Mucosa of stomach (tissue), 1 donor: Measurements from ENCODE around the gene GALR3.

Experiments
- H3K27me3 ChIP-seq: one replicate; pipeline ENCODE4 v1.7.0; 2013; ENCODE audit warnings: mild to moderate bottlenecking, low read length; ENCODE audit not compliant: control insufficient read depth, insufficient read depth
- H3K36me3 ChIP-seq: one replicate; pipeline ENCODE4 v1.7.0; 2013; ENCODE audit warnings: low read length; ENCODE audit not compliant: control insufficient read depth, insufficient read depth
- H3K4me1 ChIP-seq: one replicate; pipeline ENCODE4 v1.7.0; 2013; ENCODE audit warnings: mild to moderate bottlenecking, low read length; ENCODE audit not compliant: control insufficient read depth, insufficient read depth
- H3K4me3 ChIP-seq: one replicate; pipeline ENCODE4 v1.7.0; 2013; ENCODE audit warnings: low read length
- H3K9ac ChIP-seq: one replicate; pipeline ENCODE4 v1.7.0; 2013; ENCODE audit warnings: mild to moderate bottlenecking, low read length, moderate library complexity
- H3K9me3 ChIP-seq: one replicate; pipeline ENCODE4 v1.7.0; 2013; ENCODE audit warnings: mild to moderate bottlenecking, low read length, moderate library complexity; ENCODE audit not compliant: control insufficient read depth
- donor health status: Pancreatic carcinoma.

GALR3 gene

GRCh38 chr22:37842015-37842793 lies 19.0 kb downstream of the GALR3 start:
- Histone ChIP-seq H3K4me3 (no peak overlapping the region), H3K27me3 (no peaks in the 10 kb centered on the region), H3K9ac (no peak overlapping the region), H3K36me3 (no peaks in the 10 kb centered on the region), H3K4me1 (peaks cover 4% of the 10 kb centered on the region), H3K9me3 (no peaks in the 10 kb centered on the region)

DNA sequence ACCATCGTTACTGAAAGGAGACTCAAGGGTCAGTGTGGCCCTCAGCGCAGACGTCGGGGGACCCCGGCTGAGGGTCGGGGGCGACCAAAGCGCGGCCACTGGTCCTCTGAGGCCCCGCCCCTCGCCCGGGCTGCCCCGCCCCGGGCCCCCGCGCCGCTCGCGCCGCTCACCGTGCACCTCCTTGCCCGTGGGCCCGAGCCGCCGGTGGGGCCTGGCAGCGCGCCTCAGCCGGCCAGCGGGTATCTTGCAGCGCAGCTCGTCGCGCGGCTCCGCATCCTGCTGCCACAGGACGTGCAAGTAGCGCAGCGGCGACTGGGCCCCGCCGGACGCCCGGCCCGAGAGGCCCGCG lies 20.5 kb downstream of the GALR3 start:
- H3K4me3 ChIP-seq, result peak overlapping the region; percentile 36
- H3K9ac ChIP-seq, result peak overlapping the region; percentile 61
- no peaks in the 10 kb centered on the region for H3K9me3 ChIP-seq

DNA sequence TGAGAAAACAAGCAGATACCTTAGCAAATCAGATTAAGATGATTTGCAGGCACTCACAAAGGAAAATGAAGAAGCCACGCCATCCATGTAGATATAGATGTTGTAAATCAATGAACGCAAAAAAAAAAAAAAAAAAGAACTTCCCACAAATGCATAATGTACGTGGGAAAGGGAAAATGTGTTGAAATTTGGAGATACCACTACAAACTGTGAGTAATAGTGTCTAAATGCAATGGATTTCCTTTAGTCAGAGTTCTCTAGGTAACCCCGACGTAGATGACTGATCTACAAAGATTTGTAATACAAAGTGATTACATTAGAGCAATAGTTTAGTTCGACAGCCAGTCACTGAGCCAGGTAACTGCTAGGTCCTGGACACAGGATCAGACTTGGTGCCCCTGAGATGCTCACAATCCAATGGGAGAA lies 21.7 kb downstream of the GALR3 start:
- Histone ChIP-seq H3K9me3 (no peaks in the 10 kb centered on the region), H3K36me3 (no peaks in the 10 kb centered on the region), H3K9ac (peak overlapping the region; percentile 31), H3K27me3 (no peaks in the 10 kb centered on the region), H3K4me3 (no peak overlapping the region), H3K4me1 (peaks cover 13% of the 10 kb centered on the region)

More for the DNA sequence above, 20.5 kb downstream of the GALR3 start:
- Histone ChIP-seq H3K4me1 (peaks cover 10% of the 10 kb centered on the region), H3K27me3 (no peaks in the 10 kb centered on the region), H3K36me3 (no peaks in the 10 kb centered on the region)

DNA sequence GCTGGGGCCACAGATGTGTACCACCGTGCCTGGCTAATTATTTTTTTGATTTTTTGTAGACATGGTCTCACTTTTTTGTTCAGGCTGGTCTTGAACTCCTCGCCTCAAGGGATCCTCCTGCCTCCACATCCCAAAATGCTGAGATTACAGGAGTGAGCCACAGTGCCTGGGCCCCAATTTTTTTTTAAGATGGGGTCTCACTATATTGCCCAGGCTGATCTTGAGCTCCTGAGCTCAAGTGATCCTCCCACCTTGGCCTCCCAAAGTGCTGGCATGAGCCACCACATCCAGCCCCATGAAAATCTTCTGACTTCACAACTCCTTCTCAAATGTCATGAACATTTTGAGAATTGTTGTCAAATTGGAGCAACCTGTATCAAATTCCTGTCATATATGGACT lies 23.3 kb downstream of the GALR3 start:
- H3K36me3 ChIP-seq, result no peaks in the 10 kb centered on the region
- no peak overlapping the region for H3K4me3 ChIP-seq
- H3K4me1 ChIP-seq, result peaks cover 22% of the 10 kb centered on the region
- no peak overlapping the region for H3K9ac ChIP-seq
- H3K27me3 ChIP-seq, result no peaks in the 10 kb centered on the region
- H3K9me3 ChIP-seq, result no peaks in the 10 kb centered on the region

DNA sequence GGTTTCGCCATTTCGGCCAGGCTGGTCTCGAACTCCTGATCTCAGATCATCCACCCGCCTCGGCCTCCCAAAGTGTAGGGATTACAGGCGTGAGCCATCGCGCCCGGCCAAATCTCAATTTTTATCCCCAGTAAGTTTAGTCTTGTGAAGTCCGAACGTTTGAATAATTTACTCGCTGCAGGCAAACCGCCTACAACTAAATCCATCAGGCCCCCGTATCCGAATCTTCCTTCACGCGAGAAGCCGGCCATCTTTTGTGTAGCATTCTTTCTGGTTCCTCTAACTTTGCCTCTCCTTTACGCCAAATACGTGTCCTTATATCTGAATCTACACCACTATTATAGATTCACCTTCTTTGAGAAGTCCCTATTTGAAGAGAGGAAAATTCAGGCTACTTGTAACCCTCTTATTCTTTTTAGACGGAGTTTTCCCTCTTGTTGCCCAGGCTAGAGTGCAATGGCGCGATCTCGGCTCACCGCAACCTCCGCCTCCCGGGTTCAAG lies 25.5 kb downstream of the GALR3 start:
- Histone ChIP-seq H3K27me3 (no peaks in the 10 kb centered on the region), H3K4me1 (peaks cover 18% of the 10 kb centered on the region), H3K9me3 (no peaks in the 10 kb centered on the region), H3K36me3 (peaks cover 9% of the 10 kb centered on the region), H3K9ac (peak overlapping the region; percentile 86), H3K4me3 (peak overlapping the region; percentile 76)

- peaks cover 18% of the 10 kb centered on the region for H3K4me1 ChIP-seq
- H3K9ac ChIP-seq, result peak within 1 kb of the TSS; percentile 86
- H3K4me3 ChIP-seq, result peak within 1 kb of the TSS; percentile 76
- peaks cover 9% of the 10 kb centered on the region for H3K36me3 ChIP-seq
- no peaks in the 10 kb centered on the region for H3K9me3 ChIP-seq
- H3K27me3 ChIP-seq, result no peaks in the 10 kb centered on the region
These were observed 26.0 kb downstream of the GALR3 start, which contains the start of gene EIF3L for GRCh38 chr22:37849089-37849751. TSS of gene EIF3L (plus strand) at chr22:37849419. CDS start at chr22:37849450, 31 bp downstream.

DNA sequence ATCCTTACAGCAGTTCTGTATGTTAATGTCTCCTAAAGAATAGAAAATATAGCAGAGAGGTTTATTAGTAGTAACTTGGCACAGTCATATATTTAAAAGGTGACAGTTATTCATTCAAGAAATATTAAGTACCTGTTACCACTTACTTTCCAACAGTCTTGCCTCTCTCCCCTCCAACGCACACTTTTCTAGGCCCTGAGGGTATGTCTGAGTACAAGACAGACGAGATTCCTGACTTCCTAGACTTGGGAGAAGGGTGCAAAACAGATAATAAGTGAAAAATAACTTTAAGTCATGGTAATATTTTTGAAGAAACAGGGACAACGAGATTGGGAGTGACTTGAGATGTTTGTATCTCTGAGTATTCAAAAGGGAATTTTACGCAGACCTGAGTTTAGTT lies 27.6 kb downstream of the GALR3 start:
- H3K4me1 ChIP-seq, result peaks cover 18% of the 10 kb centered on the region
- H3K36me3 ChIP-seq, result peaks cover 11% of the 10 kb centered on the region
- H3K9me3 ChIP-seq, result no peaks in the 10 kb centered on the region
- H3K27me3 ChIP-seq, result no peaks in the 10 kb centered on the region
- H3K9ac ChIP-seq, result no peak overlapping the region
- no peak overlapping the region for H3K4me3 ChIP-seq

GRCh38 chr22:37852418-37852817 lies 29.2 kb downstream of the GALR3 start:
- H3K4me3 ChIP-seq, result no peak overlapping the region
- H3K36me3 ChIP-seq, result peaks cover 11% of the 10 kb centered on the region
- H3K9me3 ChIP-seq, result no peaks in the 10 kb centered on the region
- H3K9ac ChIP-seq, result no peak overlapping the region
- H3K27me3 ChIP-seq, result no peaks in the 10 kb centered on the region
- peaks cover 18% of the 10 kb centered on the region for H3K4me1 ChIP-seq

DNA sequence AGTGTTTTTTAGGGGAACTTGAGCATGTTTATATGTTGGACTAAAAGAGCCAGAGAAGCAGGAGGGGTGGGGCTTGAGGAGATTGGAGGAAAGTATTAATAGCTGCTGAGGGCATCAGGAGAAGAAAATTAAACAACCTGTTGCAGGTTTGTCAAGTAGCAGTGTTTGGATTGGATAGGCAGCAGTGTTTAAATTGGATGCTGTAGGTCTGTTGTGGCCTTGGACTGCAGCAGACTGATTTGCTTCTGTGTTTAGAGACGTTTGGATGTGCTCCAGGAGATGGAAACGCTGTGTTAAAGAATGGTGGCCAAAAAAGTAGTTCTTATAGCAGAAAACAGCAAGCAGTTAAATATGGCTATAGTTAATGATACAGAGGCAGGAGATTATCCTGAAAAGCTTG lies 31.8 kb downstream of the GALR3 start:
- H3K4me1 ChIP-seq, result peaks cover 9% of the 10 kb centered on the region
- H3K9me3 ChIP-seq, result no peaks in the 10 kb centered on the region
- no peak overlapping the region for H3K4me3 ChIP-seq
- H3K9ac ChIP-seq, result no peak overlapping the region
- H3K27me3 ChIP-seq, result no peaks in the 10 kb centered on the region
- H3K36me3 ChIP-seq, result peaks cover 11% of the 10 kb centered on the region

GRCh38 chr22:37855462-37855861 lies 32.3 kb downstream of the GALR3 start:
- H3K4me3 ChIP-seq, result no peak overlapping the region
- H3K9ac ChIP-seq, result no peak overlapping the region
- peaks cover 5% of the 10 kb centered on the region for H3K4me1 ChIP-seq
- H3K9me3 ChIP-seq, result no peaks in the 10 kb centered on the region
- H3K36me3 ChIP-seq, result peaks cover 11% of the 10 kb centered on the region
- no peaks in the 10 kb centered on the region for H3K27me3 ChIP-seq

GRCh38 chr22:37860796-37861421 lies 37.7 kb downstream of the GALR3 start:
- Histone ChIP-seq H3K27me3 (no peaks in the 10 kb centered on the region), H3K4me1 (peaks cover 25% of the 10 kb centered on the region), H3K4me3 (no peak overlapping the region), H3K36me3 (peaks cover 11% of the 10 kb centered on the region), H3K9ac (no peak overlapping the region), H3K9me3 (no peaks in the 10 kb centered on the region)
